ENCODE results near the gene APOBEC3C.
"Not testable (repeated sequence)": the region's sequence is repeated elsewhere in the genome, so short reads cannot be mapped to it uniquely, and the experiment has no call there.

APOBEC3C gene

GRCh38 chr22:39013942-39014722, at the start of gene APOBEC3C:
TSS of gene APOBEC3C (plus strand) at chr22:39014257. CDS start at chr22:39014363, 106 bp downstream.
- DNase-seq: peak in 1 of 2 experiments; percentile 39

DNA sequence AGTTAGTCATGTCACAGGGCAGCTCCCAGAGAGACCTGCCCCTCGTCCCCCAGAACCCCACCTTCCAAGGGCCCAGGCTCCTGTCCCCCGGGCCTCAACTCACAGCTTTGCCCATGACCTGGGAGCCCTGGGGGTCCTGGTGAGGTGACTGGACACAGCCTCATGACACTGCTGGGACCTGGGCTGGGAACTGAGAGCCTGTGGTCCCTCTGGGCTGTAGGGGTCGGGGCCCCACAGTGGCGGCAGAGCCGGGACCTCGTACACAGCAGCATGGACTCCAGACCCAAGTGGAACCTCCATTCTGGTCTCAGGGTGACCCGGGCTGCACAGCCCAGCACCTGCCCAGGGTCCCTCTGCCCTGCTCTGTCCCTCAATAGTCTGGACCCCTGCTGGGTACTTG, 49.8 kb upstream of the APOBEC3C start:
- no peak for DNase-seq

DNA sequence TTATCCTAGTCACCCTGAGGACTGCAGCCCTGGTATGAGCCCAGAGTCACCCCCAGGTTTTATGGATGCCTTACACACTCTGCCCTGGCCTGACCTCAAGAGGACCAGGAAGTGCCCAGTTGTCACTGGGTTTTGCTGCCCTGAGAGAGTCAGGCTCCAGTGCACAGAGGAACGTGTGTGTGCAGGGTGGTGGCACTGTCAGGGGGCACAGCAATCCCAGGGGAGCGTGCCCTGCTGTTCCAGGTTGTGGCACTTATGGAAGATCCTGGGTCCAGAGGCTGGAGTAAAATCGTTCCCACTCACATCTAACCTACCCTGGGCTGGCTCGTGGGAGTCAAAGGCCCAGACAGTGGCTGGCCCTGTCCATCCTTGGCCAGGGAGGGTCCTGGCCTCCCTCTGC, 49.1 kb upstream of the APOBEC3C start:
- no peak for DNase-seq

DNA sequence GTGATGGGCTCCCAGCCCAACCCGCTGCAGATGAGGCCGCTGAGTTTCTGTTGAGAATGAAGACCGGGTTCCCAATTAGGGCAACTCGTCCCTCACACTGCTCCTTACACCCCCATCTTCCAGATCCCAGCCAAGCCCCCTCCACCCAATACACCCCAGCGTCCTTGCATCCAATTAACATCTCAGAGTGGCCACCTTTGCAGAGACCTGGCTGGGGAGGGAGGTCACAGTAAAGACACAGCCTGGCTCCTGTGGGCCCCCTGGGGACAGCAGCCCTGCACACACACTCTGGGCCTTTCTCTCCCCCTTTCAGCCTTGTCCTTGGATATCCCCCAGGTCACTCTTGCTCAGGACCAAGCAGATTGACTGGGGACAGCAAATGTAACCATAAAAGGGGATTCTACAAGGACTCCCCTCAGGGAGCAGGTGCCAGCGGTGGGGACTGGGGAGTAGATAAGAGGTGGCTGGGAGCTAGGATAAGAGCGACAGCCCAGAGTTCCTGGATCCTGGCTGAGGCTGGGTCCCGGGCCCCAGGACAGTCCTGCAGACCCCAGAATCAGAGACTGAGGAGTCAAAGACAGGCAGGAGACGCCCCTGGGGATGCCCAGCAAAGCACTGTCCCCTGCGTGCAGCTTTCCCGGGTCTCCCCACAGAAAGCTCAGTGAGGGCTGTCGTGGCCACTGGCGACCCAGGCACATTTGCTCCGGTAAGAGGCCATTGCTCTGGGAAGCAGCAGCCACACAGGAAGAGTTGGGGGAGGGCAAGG, 48.3 kb upstream of the APOBEC3C start:
- no peak for DNase-seq

- no peak for DNase-seq
Observed at GRCh38 chr22:38966380-38966702, 47.7 kb upstream of the APOBEC3C start.

DNA sequence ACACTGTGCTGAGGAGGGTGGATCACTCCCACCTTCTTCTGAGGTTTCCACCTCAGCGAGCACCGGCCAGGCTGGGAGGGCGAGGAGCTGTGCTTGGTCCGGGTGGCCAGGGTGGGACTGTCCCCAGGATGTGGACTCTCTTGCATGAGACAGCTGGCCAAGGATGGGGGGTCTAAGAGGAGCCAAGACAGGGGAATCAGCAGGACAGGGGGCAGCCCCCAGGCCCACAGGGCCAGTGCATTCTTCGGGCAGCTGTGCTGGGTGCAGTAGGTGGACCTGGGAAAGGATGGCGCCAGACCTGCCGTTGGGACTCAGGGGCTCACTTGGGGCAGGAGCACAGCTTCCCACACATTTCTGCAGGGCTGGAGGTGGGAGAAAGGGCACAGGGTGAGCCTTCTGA, 47.1 kb upstream of the APOBEC3C start:
- DNase-seq: no peak

DNA sequence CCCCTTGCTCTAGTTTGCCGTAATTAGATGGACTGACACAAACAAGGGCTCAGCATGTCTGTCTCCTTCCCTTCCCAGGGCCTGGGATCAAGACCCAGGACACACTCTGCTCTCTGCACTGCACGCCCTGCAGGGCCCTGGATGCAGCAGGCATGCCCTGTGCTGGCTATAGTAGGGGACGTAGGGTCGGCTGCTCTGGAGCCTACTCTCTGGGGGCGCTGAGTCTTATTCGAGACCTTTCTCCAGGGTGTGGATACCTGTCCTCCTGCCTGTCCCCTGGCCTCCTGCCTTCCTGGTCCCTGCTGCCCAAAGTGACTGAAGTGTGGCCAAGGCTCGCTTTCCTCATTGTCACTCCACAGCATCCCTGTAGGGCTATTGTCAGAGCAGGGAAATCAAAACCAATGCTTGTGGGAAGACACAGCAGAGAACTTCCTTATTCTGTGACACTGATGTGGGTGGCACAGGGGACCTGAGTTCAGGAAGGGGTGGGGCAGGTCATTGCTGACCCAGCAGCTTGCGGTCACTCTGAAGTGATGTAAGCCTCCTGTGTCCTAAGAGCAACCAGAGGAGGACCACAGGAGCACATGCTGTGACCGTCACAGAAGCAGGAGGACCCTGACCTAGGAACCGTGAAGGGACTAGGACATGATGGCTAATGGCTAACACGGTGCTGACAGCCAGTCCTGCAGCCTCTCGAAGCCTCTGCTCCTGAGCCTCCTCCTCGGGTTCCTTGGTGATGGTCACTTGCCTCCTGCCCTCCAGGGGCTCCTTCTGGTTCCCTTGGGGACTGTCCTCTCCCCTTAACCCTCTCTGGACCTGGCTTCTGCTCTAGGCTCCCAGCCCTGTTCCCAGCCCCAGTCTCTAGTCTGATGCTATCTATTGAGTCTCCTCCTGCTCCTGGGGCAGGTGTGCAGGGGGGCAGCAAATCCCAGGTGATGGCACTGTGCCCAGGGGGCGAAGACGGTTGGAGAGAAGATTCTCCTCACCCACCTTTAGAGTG, 46.3 kb upstream of the APOBEC3C start:
- no peak for DNase-seq

- no peak for DNase-seq
Observed at GRCh38 chr22:38968801-38969200, 45.3 kb upstream of the APOBEC3C start.

GRCh38 chr22:38970551-38970950, 43.5 kb upstream of the APOBEC3C start:
- no peak for DNase-seq

DNA sequence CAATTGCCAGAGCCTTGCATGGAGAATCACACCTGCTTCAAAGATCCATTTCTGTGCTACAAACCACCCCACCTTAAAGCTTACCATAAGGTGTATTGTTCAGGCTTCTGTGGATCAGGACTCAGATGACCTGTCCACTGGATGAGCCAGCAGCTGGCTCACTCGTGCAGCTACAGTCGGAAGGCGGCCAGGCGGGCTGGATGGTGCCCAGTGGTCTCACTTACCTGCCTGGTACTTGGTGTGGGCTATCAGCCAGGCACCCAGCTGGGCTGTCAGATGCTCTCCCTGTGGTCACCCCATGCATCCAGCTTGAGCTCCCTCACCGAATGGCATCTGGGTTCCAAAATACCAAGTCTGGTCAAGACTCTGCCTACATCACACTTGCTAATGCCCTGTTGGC, 42.9 kb upstream of the APOBEC3C start:
- DNase-seq: no peak

- DNase-seq: no peak
Observed at GRCh38 chr22:38971791-38972190, 42.3 kb upstream of the APOBEC3C start.

DNA sequence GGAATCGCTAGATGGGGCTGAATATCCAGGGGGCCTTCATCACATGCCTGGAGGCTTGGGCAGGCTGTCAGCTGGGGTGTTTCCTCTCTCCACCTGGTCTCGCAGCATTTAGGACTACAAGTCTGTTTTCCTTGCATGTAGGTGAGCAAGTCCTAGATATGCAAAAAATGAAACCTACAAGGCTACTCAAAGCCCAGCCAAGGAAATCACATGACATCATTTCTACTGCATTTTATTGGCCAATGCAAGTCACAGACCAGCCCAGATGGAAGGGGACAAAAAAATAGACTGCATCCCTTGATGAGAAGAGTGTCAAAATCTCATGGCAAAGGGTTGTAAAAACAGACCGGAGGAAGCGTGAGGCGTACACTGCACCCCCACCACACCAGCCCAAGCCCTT, 41.5 kb upstream of the APOBEC3C start:
- DNase-seq: no peak

GRCh38 chr22:38973289-38974169, 40.5 kb upstream of the APOBEC3C start:
- no peak for DNase-seq

- DNase-seq: no peak
Observed at GRCh38 chr22:38974170-38974825, 39.8 kb upstream of the APOBEC3C start.

GRCh38 chr22:38974826-38975175, 39.3 kb upstream of the APOBEC3C start:
- DNase-seq: no peak

- not testable (repeated sequence) for DNase-seq
Observed at GRCh38 chr22:38977289-38977688, 36.8 kb upstream of the APOBEC3C start.

- DNase-seq: not testable (repeated sequence)
Observed at GRCh38 chr22:38980587-38980986, 33.5 kb upstream of the APOBEC3C start.

DNA sequence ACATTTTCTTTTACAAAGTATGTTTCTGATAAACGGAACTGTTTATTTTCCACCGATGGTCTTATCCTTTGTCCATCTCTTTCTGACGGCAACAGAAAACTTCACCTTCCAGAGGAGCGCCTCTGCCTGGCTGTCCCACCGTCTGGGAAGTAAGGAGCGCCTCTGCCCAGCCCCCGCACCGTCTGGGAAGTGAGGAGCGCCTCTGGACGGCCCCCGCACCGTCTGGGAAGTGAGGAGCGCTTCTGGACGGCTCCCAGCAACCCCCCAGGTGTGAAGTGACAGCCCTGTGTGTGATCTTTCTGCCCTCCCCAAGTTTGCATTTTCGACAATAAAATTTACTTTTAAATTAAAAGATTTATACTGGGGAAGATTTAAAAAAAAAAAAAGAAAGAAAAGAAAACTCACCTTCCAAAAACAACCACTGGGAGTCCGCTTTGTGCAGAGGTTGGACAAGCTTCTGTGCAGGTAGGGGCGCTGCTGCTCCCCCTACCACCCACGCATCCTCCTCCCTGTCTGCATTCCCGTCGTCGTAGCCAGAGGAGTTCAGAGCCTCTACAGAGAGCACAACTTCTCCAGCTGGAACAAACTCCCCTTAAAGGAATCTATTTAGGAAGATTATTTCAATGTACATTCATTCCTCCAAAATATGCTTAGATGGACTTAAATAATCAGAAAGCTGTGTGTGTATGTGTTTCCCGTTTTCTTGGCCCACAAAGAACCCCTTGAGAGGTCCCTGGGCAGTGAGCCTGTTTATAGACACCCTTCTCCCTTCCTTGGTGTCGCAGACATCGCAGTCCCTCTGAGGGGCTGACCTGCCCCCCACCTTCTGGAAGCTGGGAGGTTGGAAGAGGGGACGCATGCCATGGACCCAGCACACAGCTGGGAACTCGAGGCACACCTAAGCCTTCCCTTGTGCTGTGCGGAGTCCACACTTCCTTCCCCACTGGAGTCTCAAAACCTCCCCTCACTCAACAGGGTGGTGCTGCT, 32.8 kb upstream of the APOBEC3C start:
- DNase-seq: no peak

- no peak for DNase-seq
Observed at GRCh38 chr22:38981992-38982927, 31.8 kb upstream of the APOBEC3C start, which contains the start of gene APOBEC3B. TSS of gene APOBEC3B (plus strand) at chr22:38982347. CDS start at chr22:38982454, 107 bp downstream.
